Ectodermal cell (in vitro differentiated cells): ENCODE measurements around the gene SLC1A1.
"Not testable (repeated sequence)": the region's sequence is repeated elsewhere in the genome, so short reads cannot be mapped to it uniquely, and the experiment has no call there.

Experiments
- H3K27ac ChIP-seq: 2 replicates; pipeline ENCODE4 v1.7.0; 2013; ENCODE audit warnings: mild to moderate bottlenecking, low read depth, low read length; ENCODE audit not compliant: insufficient read depth, poor library complexity, severe bottlenecking
- H3K27me3 ChIP-seq: 2 replicates; pipeline ENCODE4 v1.7.0; 2013; ENCODE audit warnings: mild to moderate bottlenecking, low read length; ENCODE audit not compliant: insufficient read depth, control insufficient read depth, poor library complexity, severe bottlenecking
- H3K36me3 ChIP-seq: one replicate; pipeline ENCODE4 v1.7.0; 2013; ENCODE audit warnings: low read length; ENCODE audit not compliant: control insufficient read depth, insufficient read depth
- H3K4me1 ChIP-seq: one replicate; pipeline ENCODE4 v1.7.0; 2013; ENCODE audit warnings: low read length; ENCODE audit not compliant: control insufficient read depth, insufficient read depth
- H3K4me3 ChIP-seq: 2 replicates; pipeline ENCODE4 v1.7.0; 2013; ENCODE audit warnings: low read depth, low read length, control low read depth; ENCODE audit not compliant: insufficient read depth
- H3K9me3 ChIP-seq: 2 replicates; pipeline ENCODE4 v1.7.0; 2013; ENCODE audit warnings: mild to moderate bottlenecking, low read length, moderate library complexity; ENCODE audit not compliant: control insufficient read depth
- WGBS, 2 experiments: methylation state at CpG; one replicate each; pipeline ENCODE4 v1.1.7; 2013; ENCODE audit warnings: missing lambda C conversion rate in 2 of 2; 5-methylcytosine and 5-hydroxymethylcytosine counted together

SLC1A1 gene

GRCh38 chr9:4603830-4604229, 113.6 kb downstream of the SLC1A1 start:
- H3K4me3 ChIP-seq: no peak overlapping the region
- no peaks in the 10 kb centered on the region for H3K36me3 ChIP-seq
- H3K27ac ChIP-seq: no peak overlapping the region
- no peaks in the 10 kb centered on the region for H3K9me3 ChIP-seq
- peaks cover 6% of the 10 kb centered on the region for H3K4me1 ChIP-seq
- 92 to 95% methylated on average over 5 of the region's 5 CpGs for WGBS, 2 experiments
- no peaks in the 10 kb centered on the region for H3K27me3 ChIP-seq

DNA sequence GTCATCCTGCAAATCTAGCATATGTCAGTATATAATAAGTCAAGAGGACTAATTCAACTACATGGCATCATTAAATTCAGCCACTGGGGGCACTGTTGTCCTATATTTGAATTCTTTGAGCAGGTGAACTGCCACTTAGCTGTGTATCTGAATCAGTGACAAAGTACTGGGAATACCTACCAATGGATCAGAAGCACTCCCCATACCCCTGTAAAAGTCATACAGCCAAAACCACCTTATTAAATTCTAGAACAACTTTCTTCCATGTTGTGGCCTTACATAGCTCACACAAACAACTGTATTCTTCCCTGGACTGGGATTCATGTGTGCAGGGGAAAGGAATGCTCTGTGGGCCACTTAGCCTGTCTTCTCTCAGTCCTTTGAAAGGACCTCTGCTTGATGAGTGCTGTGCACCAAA, 114.4 kb downstream of the SLC1A1 start:
- Histone ChIP-seq H3K4me1 (peaks cover 6% of the 10 kb centered on the region), H3K9me3 (no peaks in the 10 kb centered on the region), H3K4me3 (no peak overlapping the region), H3K36me3 (no peaks in the 10 kb centered on the region), H3K27me3 (no peaks in the 10 kb centered on the region), H3K27ac (no peak overlapping the region)

DNA sequence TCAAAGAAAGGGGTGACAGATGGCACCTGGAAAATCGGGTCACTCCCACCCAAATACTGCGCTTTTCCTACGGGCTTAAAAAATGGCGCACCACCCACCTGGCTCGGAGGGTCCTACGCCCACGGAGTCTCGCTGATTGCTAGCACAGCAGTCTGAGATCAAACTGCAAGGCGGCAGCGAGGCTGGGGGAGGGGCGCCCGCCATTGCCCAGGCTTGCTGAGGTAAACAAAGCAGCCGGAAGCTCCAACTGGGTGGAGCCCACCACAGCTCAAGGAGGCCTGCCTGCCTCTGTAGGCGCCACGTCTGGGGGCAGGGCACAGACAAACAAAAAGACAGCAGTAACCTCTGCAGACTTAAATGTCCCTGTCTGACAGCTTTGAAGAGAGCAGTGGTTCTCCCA, 115.8 kb downstream of the SLC1A1 start:
- not testable (repeated sequence) for H3K27ac ChIP-seq, H3K4me1 ChIP-seq, H3K9me3 ChIP-seq, H3K4me3 ChIP-seq, H3K27me3 ChIP-seq, H3K36me3 ChIP-seq
- 54 to 61% methylated on average over 15 of the region's 15 CpGs for WGBS, 2 experiments

GRCh38 chr9:4614627-4615026, 124.4 kb downstream of the SLC1A1 start:
- no peak overlapping the region for H3K27ac ChIP-seq
- H3K9me3 ChIP-seq: no peaks in the 10 kb centered on the region
- H3K4me3 ChIP-seq: no peak overlapping the region
- no peaks in the 10 kb centered on the region for H3K36me3 ChIP-seq
- H3K27me3 ChIP-seq: no peaks in the 10 kb centered on the region
- no peaks in the 10 kb centered on the region for H3K4me1 ChIP-seq
- WGBS, 2 experiments: 94 to 96% methylated on average over 1 of the region's 1 CpG

DNA sequence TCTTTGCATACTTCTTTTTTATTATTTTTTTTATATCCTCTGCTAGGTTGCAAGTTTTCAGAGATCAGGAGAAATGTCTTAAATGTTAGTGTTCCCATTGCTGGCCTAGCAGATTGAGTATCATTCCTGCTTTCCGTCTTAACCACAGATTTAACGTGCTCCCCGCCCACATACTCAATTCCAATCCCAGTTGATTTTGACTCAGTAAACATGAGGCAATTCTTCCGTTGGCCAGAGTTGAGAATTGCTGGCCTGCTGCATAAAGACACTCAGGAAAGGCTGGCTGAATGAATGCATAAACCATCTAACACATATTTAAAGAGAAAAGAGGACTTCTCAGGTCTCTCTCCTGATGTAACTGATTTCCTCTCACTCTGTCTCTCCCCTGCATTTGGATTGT, 125.0 kb downstream of the SLC1A1 start:
- no peaks in the 10 kb centered on the region for H3K27me3 ChIP-seq
- no peak overlapping the region for H3K27ac ChIP-seq
- WGBS, 2 experiments: 88 to 90% methylated on average over 4 of the region's 4 CpGs
- H3K4me3 ChIP-seq: no peak overlapping the region
- no peaks in the 10 kb centered on the region for H3K9me3 ChIP-seq
- no peaks in the 10 kb centered on the region for H3K36me3 ChIP-seq
- no peaks in the 10 kb centered on the region for H3K4me1 ChIP-seq

DNA sequence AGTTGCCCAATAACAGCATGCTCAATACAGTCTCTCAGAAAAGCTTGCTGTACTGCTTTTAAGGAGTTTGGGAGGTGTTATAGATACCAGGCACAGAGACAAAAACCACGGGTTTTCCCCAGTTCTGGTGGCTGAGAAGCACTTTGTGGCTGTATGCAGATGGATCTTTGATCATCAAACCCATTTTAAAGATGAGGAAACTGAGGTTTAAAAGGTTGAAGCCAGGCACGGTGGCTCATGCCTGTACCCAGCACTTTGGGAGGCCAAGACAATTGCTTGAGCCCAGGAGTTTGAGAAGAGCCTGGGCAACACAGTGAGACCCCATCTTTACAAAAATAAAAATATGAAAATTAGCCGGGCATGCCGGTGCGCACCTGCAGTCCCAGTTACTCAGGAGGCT, 125.5 kb downstream of the SLC1A1 start:
- Histone ChIP-seq H3K27me3 (no peaks in the 10 kb centered on the region), H3K4me3 (no peak overlapping the region), H3K27ac (no peak overlapping the region), H3K4me1 (peaks cover 4% of the 10 kb centered on the region), H3K9me3 (no peaks in the 10 kb centered on the region), H3K36me3 (no peaks in the 10 kb centered on the region)
- 88 to 97% methylated on average over 5 of the region's 5 CpGs for WGBS, 2 experiments

GRCh38 chr9:4617752-4618151, 127.5 kb downstream of the SLC1A1 start:
- H3K27me3 ChIP-seq: no peaks in the 10 kb centered on the region
- no peaks in the 10 kb centered on the region for H3K36me3 ChIP-seq
- 58 to 63% methylated on average over 3 of the region's 3 CpGs for WGBS, 2 experiments
- H3K4me1 ChIP-seq: peaks cover 6% of the 10 kb centered on the region
- no peak overlapping the region for H3K27ac ChIP-seq
- no peaks in the 10 kb centered on the region for H3K9me3 ChIP-seq
- no peak overlapping the region for H3K4me3 ChIP-seq

- Histone ChIP-seq H3K36me3 (no peaks in the 10 kb centered on the region), H3K27ac (no peak overlapping the region), H3K4me3 (no peak overlapping the region), H3K27me3 (no peaks in the 10 kb centered on the region), H3K9me3 (no peaks in the 10 kb centered on the region), H3K4me1 (peaks cover 6% of the 10 kb centered on the region)
- 100% methylated on average over 2 of the region's 2 CpGs for WGBS, 2 experiments
Measured at GRCh38 chr9:4618700-4619099, 128.4 kb downstream of the SLC1A1 start.

GRCh38 chr9:4620057-4620765, 129.9 kb downstream of the SLC1A1 start:
- Histone ChIP-seq H3K9me3 (no peaks in the 10 kb centered on the region), H3K4me3 (no peak overlapping the region), H3K27ac (no peak overlapping the region), H3K4me1 (peaks cover 6% of the 10 kb centered on the region), H3K36me3 (no peaks in the 10 kb centered on the region), H3K27me3 (no peaks in the 10 kb centered on the region)
- WGBS, 2 experiments: 82 to 94% methylated on average over 3 of the region's 3 CpGs

DNA sequence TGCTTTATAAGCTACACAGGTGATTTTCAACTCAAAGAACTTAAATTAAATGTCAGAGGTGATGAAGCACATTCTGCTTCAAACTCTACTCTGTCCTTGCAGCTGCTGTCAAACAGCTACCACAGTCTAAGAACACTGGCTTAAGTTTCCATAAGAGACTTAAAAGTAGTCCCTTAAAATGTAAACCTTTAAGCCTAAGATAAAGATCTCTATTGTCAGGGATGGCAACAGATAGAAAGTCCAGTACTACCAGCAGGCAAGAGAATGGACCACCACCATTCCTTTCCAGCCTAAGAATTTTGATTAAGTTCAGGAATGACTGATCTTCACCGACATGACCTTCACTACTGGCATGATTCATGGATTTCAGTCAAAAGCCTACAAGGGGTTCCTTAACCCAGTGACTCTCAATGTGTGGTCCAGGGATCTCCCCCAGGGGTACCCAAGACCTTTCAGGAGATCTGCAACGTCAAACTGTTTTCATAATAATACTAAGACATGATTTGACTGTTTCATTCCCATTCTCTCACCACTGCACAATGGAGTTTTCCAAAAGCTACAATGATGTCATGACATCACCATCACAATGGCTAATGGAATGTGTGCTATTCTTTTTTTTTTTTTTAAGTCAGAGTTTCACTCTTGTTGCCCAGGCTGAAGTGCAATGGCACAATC, 130.8 kb downstream of the SLC1A1 start:
- Histone ChIP-seq H3K27me3 (no peaks in the 10 kb centered on the region), H3K27ac (no peak overlapping the region), H3K36me3 (no peaks in the 10 kb centered on the region), H3K4me3 (no peak overlapping the region), H3K4me1 (peaks cover 6% of the 10 kb centered on the region), H3K9me3 (no peaks in the 10 kb centered on the region)
- 46 to 48% methylated on average over 2 of the region's 2 CpGs for WGBS, 2 experiments
